H9 (cell line): Measurements from ENCODE around the gene TMEM47. TPM values are rescaled to one million over a fixed set of nuclear protein-coding genes. Genes with fewer than 3 reads are reported as not detected.

Source experiments
- DNase-seq: peaks from one replicate; pipeline ENCODE4 v3.0.0-alpha.2; 2017
- H2AFZ ChIP-seq: one replicate; pipeline ENCODE4 v1.6.1; 2013; ENCODE audit warnings: mild to moderate bottlenecking, low read length, control low read depth, moderate library complexity
- H2AK5ac ChIP-seq: 2 replicates; pipeline ENCODE4 v1.6.1; 2013; ENCODE audit warnings: low read length, control low read depth, mixed read lengths; ENCODE audit not compliant: insufficient read length
- H2BK120ac ChIP-seq: one replicate; pipeline ENCODE4 v1.6.1; 2013; ENCODE audit warnings: low read depth, mild to moderate bottlenecking, low read length, control low read depth, inconsistent platforms; ENCODE audit not compliant: poor library complexity, severe bottlenecking
- H2BK12ac ChIP-seq: 2 replicates; pipeline ENCODE4 v1.6.1; 2013; ENCODE audit warnings: low read length, control low read depth, mixed read lengths, low read depth; ENCODE audit not compliant: insufficient read length
- H2BK15ac ChIP-seq: 2 replicates; pipeline ENCODE4 v1.6.1; 2013; ENCODE audit warnings: low read depth, low read length, control low read depth
- H2BK20ac ChIP-seq: one replicate; pipeline ENCODE4 v1.6.1; 2013; ENCODE audit warnings: low read depth, mild to moderate bottlenecking, low read length, control low read depth, inconsistent platforms; ENCODE audit not compliant: poor library complexity, severe bottlenecking
- H2BK5ac ChIP-seq: 2 replicates; pipeline ENCODE4 v1.6.1; 2013; ENCODE audit warnings: low read length, control low read depth, mixed read lengths; ENCODE audit not compliant: insufficient read length
- H3K14ac ChIP-seq: 2 replicates; pipeline ENCODE4 v1.6.1; 2013; ENCODE audit warnings: low read length, control low read depth; ENCODE audit not compliant: insufficient read depth
- H3K18ac ChIP-seq: 2 replicates; pipeline ENCODE4 v1.6.1; 2013; ENCODE audit warnings: low read depth, mild to moderate bottlenecking, mixed read lengths, low read length, control low read depth; ENCODE audit not compliant: insufficient read length
- H3K23ac ChIP-seq: 2 replicates; pipeline ENCODE4 v1.6.1; 2013; ENCODE audit warnings: low read length, control low read depth, mixed read lengths, low read depth; ENCODE audit not compliant: insufficient read length
- H3K23me2 ChIP-seq: 2 replicates; pipeline ENCODE4 v1.6.1; 2013; ENCODE audit warnings: low read depth, mild to moderate bottlenecking, mixed read lengths, low read length, control low read depth; ENCODE audit not compliant: insufficient read length, poor library complexity, severe bottlenecking
- H3K27ac ChIP-seq: 2 replicates; pipeline ENCODE4 v1.5.1; 2013; ENCODE audit warnings: low read length, control low read depth, mixed read lengths, low read depth; ENCODE audit not compliant: insufficient read length
- H3K27me3 ChIP-seq: 2 replicates; pipeline ENCODE4 v1.6.1; 2013; ENCODE audit warnings: low read length, control low read depth, inconsistent platforms; ENCODE audit not compliant: insufficient read depth
- H3K4ac ChIP-seq: 2 replicates; pipeline ENCODE4 v1.6.1; 2013; ENCODE audit warnings: low read depth, mild to moderate bottlenecking, control low read depth, inconsistent platforms, low read length, moderate library complexity
- H3K4me1 ChIP-seq: 2 replicates; pipeline ENCODE4 v1.6.1; 2013; ENCODE audit warnings: low read length, control low read depth, inconsistent platforms; ENCODE audit not compliant: insufficient read depth
- H3K4me2 ChIP-seq: 2 replicates; pipeline ENCODE4 v1.6.1; 2013; ENCODE audit warnings: low read length, control low read depth, mixed read lengths; ENCODE audit not compliant: insufficient read length, insufficient read depth
- H3K56ac ChIP-seq: 2 replicates; pipeline ENCODE4 v1.6.1; 2013; ENCODE audit warnings: low read depth, mild to moderate bottlenecking, mixed read lengths, low read length, control low read depth; ENCODE audit not compliant: insufficient read length
- H3K79me1 ChIP-seq: 2 replicates; pipeline ENCODE4 v1.6.1; 2013; ENCODE audit warnings: low read depth, mild to moderate bottlenecking, moderate library complexity, low read length, control low read depth, inconsistent platforms; ENCODE audit not compliant: insufficient read depth, poor library complexity, severe bottlenecking
- H3K79me2 ChIP-seq: 2 replicates; pipeline ENCODE4 v1.6.1; 2013; ENCODE audit warnings: low read length, control low read depth, inconsistent platforms; ENCODE audit not compliant: insufficient read depth
- H3K9ac ChIP-seq: 2 replicates; pipeline ENCODE4 v1.6.1; 2013; ENCODE audit warnings: low read length, control low read depth, mixed read lengths; ENCODE audit not compliant: insufficient read length; ENCODE audit errors: extremely low read depth
- H3K9me3 ChIP-seq: one replicate; pipeline ENCODE4 v1.6.1; 2013; ENCODE audit warnings: low read depth, low read length, inconsistent platforms; ENCODE audit not compliant: control insufficient read depth
- H3T11ph ChIP-seq: one replicate; pipeline ENCODE4 v1.6.1; 2013; ENCODE audit warnings: mild to moderate bottlenecking, low read length, control low read depth, inconsistent platforms
- H4K20me1 ChIP-seq: one replicate; pipeline ENCODE4 v1.6.1; 2013; ENCODE audit not compliant: control insufficient read depth, insufficient read length, insufficient read depth
- H4K5ac ChIP-seq: 2 replicates; pipeline ENCODE4 v1.6.1; 2013; ENCODE audit warnings: low read depth, mild to moderate bottlenecking, mixed read lengths, low read length, control low read depth; ENCODE audit not compliant: insufficient read length
- H4K8ac ChIP-seq: replicated peaks from 2 replicates; pipeline ENCODE4 v1.6.1; 2013; ENCODE audit warnings: low read length, control low read depth, mixed read lengths, low read depth; ENCODE audit not compliant: insufficient read length
- H4K91ac ChIP-seq: 2 replicates; pipeline ENCODE4 v1.6.1; 2013; ENCODE audit warnings: low read depth, mild to moderate bottlenecking, moderate library complexity, mixed read lengths, low read length, control low read depth; ENCODE audit not compliant: insufficient read length
- H3K27ac Mint-ChIP-seq, 3 experiments: 2 replicates in 2 of 3; 3 replicates in 1 of 3; pipeline ENCODE4 v1.8.0; 2020 to 2021; ENCODE audit warnings: mixed read lengths in 3 of 3, mild to moderate bottlenecking in 1 of 3, moderate library complexity in 1 of 3
- H3K27me3 Mint-ChIP-seq: 2 replicates; pipeline ENCODE4 v1.8.0; 2021; ENCODE audit warnings: low read depth, mild to moderate bottlenecking, moderate library complexity, mixed read lengths
- H3K36me3 Mint-ChIP-seq, 3 experiments: 2 replicates in 2 of 3; 3 replicates in 1 of 3; pipeline ENCODE4 v1.8.0; 2020 to 2021; ENCODE audit warnings: low read depth in 3 of 3, mixed read lengths in 3 of 3; ENCODE audit not compliant: insufficient read depth in 1 of 3
- H3K4me1 Mint-ChIP-seq, 2 experiments: 2 replicates each; pipeline ENCODE4 v1.8.0; 2020; ENCODE audit warnings: mixed read lengths in 2 of 2
- H3K4me3 Mint-ChIP-seq, 2 experiments: 2 replicates in 1 of 2; 3 replicates in 1 of 2; pipeline ENCODE4 v1.8.0; 2020 to 2021; ENCODE audit warnings: mild to moderate bottlenecking in 2 of 2, mixed read lengths in 2 of 2, moderate library complexity in 1 of 2
- H3K9me3 Mint-ChIP-seq, 2 experiments: 2 replicates in 1 of 2; 3 replicates in 1 of 2; pipeline ENCODE4 v1.8.0; 2020; ENCODE audit warnings: mild to moderate bottlenecking in 2 of 2, mixed read lengths in 2 of 2, moderate library complexity in 1 of 2
- CTCF ChIP-seq: fragments of 200-600 bp; sonication (generic); conservative IDR thresholded peaks from 3 replicates; pipeline ENCODE4 v1.8.0; 2021; ENCODE audit warnings: antibody characterized with exemption, mild to moderate bottlenecking
- WGBS: extraction: QIAGEN DNeasy Blood & Tissue Kit; methylation state at CpG from one replicate; pipeline ENCODE4 v1.1.7; 2013; ENCODE audit warnings: missing lambda C conversion rate, low lambda C conversion rate, mixed read lengths; ENCODE audit not compliant: insufficient read length; ENCODE audit errors: extremely low coverage; 5-methylcytosine and 5-hydroxymethylcytosine counted together
- total RNA-seq: library from RNA; stranded (reverse); gene quantifications from 2 replicates; pipeline ENCODE4 v1.2.1, GENCODE V29; 2021

Gene TMEM47
- total RNA-seq, 1 experiment from 2014 or later = 26.0 TPM

- Histone ChIP-seq H3K4me2 (peak overlapping the region; percentile 95), H4K20me1 (no peaks in the 10 kb centered on the region), H3K27ac (no peak overlapping the region), H2BK120ac (no peak overlapping the region), H3K14ac (no peak overlapping the region), H4K8ac (no peak overlapping the region), H3K4ac (no peak overlapping the region), H4K5ac (no peak overlapping the region), H2BK5ac (no peak overlapping the region), H2AK5ac (no peak overlapping the region), H3K9me3 (no peaks in the 10 kb centered on the region), H3T11ph (no peak overlapping the region), H2BK12ac (no peak overlapping the region), H3K79me1 (no peaks in the 10 kb centered on the region), H3K79me2 (peaks cover 36% of the 10 kb centered on the region; the same call in 1 of the 2 replicates), H3K18ac (no peak overlapping the region), H3K9ac (peak overlapping the region; percentile 75), H3K23ac (no peak overlapping the region), H3K27me3 (no peaks in the 10 kb centered on the region), H3K56ac (no peak overlapping the region), H3K23me2 (no peaks in the 10 kb centered on the region), H3K4me1 (no peaks in the 10 kb centered on the region; the same call in 1 of the 2 replicates), H2AFZ (no peak overlapping the region), H4K91ac (no peak overlapping the region), H2BK20ac (no peak overlapping the region), H2BK15ac (no peak overlapping the region)
- peaks cover 6% of the 10 kb centered on the region for H3K27me3 Mint-ChIP-seq
- H3K27ac Mint-ChIP-seq = peak overlapping the region in 2 of 3 experiments; percentile 65 to 85; a peak in 3 of 7 replicates
- H3K36me3 Mint-ChIP-seq = peaks cover 6 to 12% (median 6%) of the 10 kb centered on the region in 3 experiments
- peaks cover 9 to 56% of the 10 kb centered on the region in 2 experiments for H3K9me3 Mint-ChIP-seq
- TF ChIP-seq CTCF = no peak
- no CpG with 5 or more reads among the region's 6 CpGs for WGBS
- peak overlapping the region; percentile 81 to 88 for H3K4me3 Mint-ChIP-seq
- H3K4me1 Mint-ChIP-seq = peaks cover 48 to 52% of the 10 kb centered on the region in 2 experiments
- DNase-seq = no peak
Measured at GRCh38 chrX:34653811-34654210, 3.3 kb downstream of the TMEM47 start.
